H9 (cell line): ENCODE measurements around the gene TMLHE. TPM values are rescaled to one million over a fixed set of nuclear protein-coding genes. Genes with fewer than 3 reads are reported as not detected.

Experiments
- DNase-seq: peaks from one replicate; pipeline ENCODE4 v3.0.0-alpha.2; 2017
- H2AFZ ChIP-seq: one replicate; pipeline ENCODE4 v1.6.1; 2013; ENCODE audit warnings: mild to moderate bottlenecking, low read length, control low read depth, moderate library complexity
- H2AK5ac ChIP-seq: 2 replicates; pipeline ENCODE4 v1.6.1; 2013; ENCODE audit warnings: low read length, control low read depth, mixed read lengths; ENCODE audit not compliant: insufficient read length
- H2BK120ac ChIP-seq: one replicate; pipeline ENCODE4 v1.6.1; 2013; ENCODE audit warnings: low read depth, mild to moderate bottlenecking, low read length, control low read depth, inconsistent platforms; ENCODE audit not compliant: poor library complexity, severe bottlenecking
- H2BK12ac ChIP-seq: 2 replicates; pipeline ENCODE4 v1.6.1; 2013; ENCODE audit warnings: low read length, control low read depth, mixed read lengths, low read depth; ENCODE audit not compliant: insufficient read length
- H2BK15ac ChIP-seq: 2 replicates; pipeline ENCODE4 v1.6.1; 2013; ENCODE audit warnings: low read depth, low read length, control low read depth
- H2BK20ac ChIP-seq: one replicate; pipeline ENCODE4 v1.6.1; 2013; ENCODE audit warnings: low read depth, mild to moderate bottlenecking, low read length, control low read depth, inconsistent platforms; ENCODE audit not compliant: poor library complexity, severe bottlenecking
- H2BK5ac ChIP-seq: 2 replicates; pipeline ENCODE4 v1.6.1; 2013; ENCODE audit warnings: low read length, control low read depth, mixed read lengths; ENCODE audit not compliant: insufficient read length
- H3K14ac ChIP-seq: 2 replicates; pipeline ENCODE4 v1.6.1; 2013; ENCODE audit warnings: low read length, control low read depth; ENCODE audit not compliant: insufficient read depth
- H3K18ac ChIP-seq: 2 replicates; pipeline ENCODE4 v1.6.1; 2013; ENCODE audit warnings: low read depth, mild to moderate bottlenecking, mixed read lengths, low read length, control low read depth; ENCODE audit not compliant: insufficient read length
- H3K23ac ChIP-seq: 2 replicates; pipeline ENCODE4 v1.6.1; 2013; ENCODE audit warnings: low read length, control low read depth, mixed read lengths, low read depth; ENCODE audit not compliant: insufficient read length
- H3K23me2 ChIP-seq: 2 replicates; pipeline ENCODE4 v1.6.1; 2013; ENCODE audit warnings: low read depth, mild to moderate bottlenecking, mixed read lengths, low read length, control low read depth; ENCODE audit not compliant: insufficient read length, poor library complexity, severe bottlenecking
- H3K27ac ChIP-seq: 2 replicates; pipeline ENCODE4 v1.5.1; 2013; ENCODE audit warnings: low read length, control low read depth, mixed read lengths, low read depth; ENCODE audit not compliant: insufficient read length
- H3K27me3 ChIP-seq: 2 replicates; pipeline ENCODE4 v1.6.1; 2013; ENCODE audit warnings: low read length, control low read depth, inconsistent platforms; ENCODE audit not compliant: insufficient read depth
- H3K4ac ChIP-seq: 2 replicates; pipeline ENCODE4 v1.6.1; 2013; ENCODE audit warnings: low read depth, mild to moderate bottlenecking, control low read depth, inconsistent platforms, low read length, moderate library complexity
- H3K4me1 ChIP-seq: 2 replicates; pipeline ENCODE4 v1.6.1; 2013; ENCODE audit warnings: low read length, control low read depth, inconsistent platforms; ENCODE audit not compliant: insufficient read depth
- H3K4me2 ChIP-seq: 2 replicates; pipeline ENCODE4 v1.6.1; 2013; ENCODE audit warnings: low read length, control low read depth, mixed read lengths; ENCODE audit not compliant: insufficient read length, insufficient read depth
- H3K56ac ChIP-seq: 2 replicates; pipeline ENCODE4 v1.6.1; 2013; ENCODE audit warnings: low read depth, mild to moderate bottlenecking, mixed read lengths, low read length, control low read depth; ENCODE audit not compliant: insufficient read length
- H3K79me1 ChIP-seq: 2 replicates; pipeline ENCODE4 v1.6.1; 2013; ENCODE audit warnings: low read depth, mild to moderate bottlenecking, moderate library complexity, low read length, control low read depth, inconsistent platforms; ENCODE audit not compliant: insufficient read depth, poor library complexity, severe bottlenecking
- H3K79me2 ChIP-seq: 2 replicates; pipeline ENCODE4 v1.6.1; 2013; ENCODE audit warnings: low read length, control low read depth, inconsistent platforms; ENCODE audit not compliant: insufficient read depth
- H3K9ac ChIP-seq: 2 replicates; pipeline ENCODE4 v1.6.1; 2013; ENCODE audit warnings: low read length, control low read depth, mixed read lengths; ENCODE audit not compliant: insufficient read length; ENCODE audit errors: extremely low read depth
- H3K9me3 ChIP-seq: one replicate; pipeline ENCODE4 v1.6.1; 2013; ENCODE audit warnings: low read depth, low read length, inconsistent platforms; ENCODE audit not compliant: control insufficient read depth
- H3T11ph ChIP-seq: one replicate; pipeline ENCODE4 v1.6.1; 2013; ENCODE audit warnings: mild to moderate bottlenecking, low read length, control low read depth, inconsistent platforms
- H4K20me1 ChIP-seq: one replicate; pipeline ENCODE4 v1.6.1; 2013; ENCODE audit not compliant: control insufficient read depth, insufficient read length, insufficient read depth
- H4K5ac ChIP-seq: 2 replicates; pipeline ENCODE4 v1.6.1; 2013; ENCODE audit warnings: low read depth, mild to moderate bottlenecking, mixed read lengths, low read length, control low read depth; ENCODE audit not compliant: insufficient read length
- H4K8ac ChIP-seq: replicated peaks from 2 replicates; pipeline ENCODE4 v1.6.1; 2013; ENCODE audit warnings: low read length, control low read depth, mixed read lengths, low read depth; ENCODE audit not compliant: insufficient read length
- H4K91ac ChIP-seq: 2 replicates; pipeline ENCODE4 v1.6.1; 2013; ENCODE audit warnings: low read depth, mild to moderate bottlenecking, moderate library complexity, mixed read lengths, low read length, control low read depth; ENCODE audit not compliant: insufficient read length
- H3K27ac Mint-ChIP-seq, 3 experiments: 2 replicates in 2 of 3; 3 replicates in 1 of 3; pipeline ENCODE4 v1.8.0; 2020 to 2021; ENCODE audit warnings: mixed read lengths in 3 of 3, mild to moderate bottlenecking in 1 of 3, moderate library complexity in 1 of 3
- H3K27me3 Mint-ChIP-seq: 2 replicates; pipeline ENCODE4 v1.8.0; 2021; ENCODE audit warnings: low read depth, mild to moderate bottlenecking, moderate library complexity, mixed read lengths
- H3K36me3 Mint-ChIP-seq, 3 experiments: 2 replicates in 2 of 3; 3 replicates in 1 of 3; pipeline ENCODE4 v1.8.0; 2020 to 2021; ENCODE audit warnings: low read depth in 3 of 3, mixed read lengths in 3 of 3; ENCODE audit not compliant: insufficient read depth in 1 of 3
- H3K4me1 Mint-ChIP-seq, 2 experiments: 2 replicates each; pipeline ENCODE4 v1.8.0; 2020; ENCODE audit warnings: mixed read lengths in 2 of 2
- H3K4me3 Mint-ChIP-seq, 2 experiments: 2 replicates in 1 of 2; 3 replicates in 1 of 2; pipeline ENCODE4 v1.8.0; 2020 to 2021; ENCODE audit warnings: mild to moderate bottlenecking in 2 of 2, mixed read lengths in 2 of 2, moderate library complexity in 1 of 2
- H3K9me3 Mint-ChIP-seq, 2 experiments: 2 replicates in 1 of 2; 3 replicates in 1 of 2; pipeline ENCODE4 v1.8.0; 2020; ENCODE audit warnings: mild to moderate bottlenecking in 2 of 2, mixed read lengths in 2 of 2, moderate library complexity in 1 of 2
- CTCF ChIP-seq: fragments of 200-600 bp; sonication (generic); conservative IDR thresholded peaks from 3 replicates; pipeline ENCODE4 v1.8.0; 2021; ENCODE audit warnings: antibody characterized with exemption, mild to moderate bottlenecking
- WGBS: extraction: QIAGEN DNeasy Blood & Tissue Kit; methylation state at CpG from one replicate; pipeline ENCODE4 v1.1.7; 2013; ENCODE audit warnings: missing lambda C conversion rate, low lambda C conversion rate, mixed read lengths; ENCODE audit not compliant: insufficient read length; ENCODE audit errors: extremely low coverage; 5-methylcytosine and 5-hydroxymethylcytosine counted together
- total RNA-seq: library from RNA; stranded (reverse); gene quantifications from 2 replicates; pipeline ENCODE4 v1.2.1, GENCODE V29; 2021

TMLHE gene
- total RNA-seq, 1 experiment from 2014 or later: 14.2 TPM

GRCh38 chrX:155662282-155662681, 49.5 kb upstream of the TMLHE start:
- Histone ChIP-seq H2BK15ac (no peak overlapping the region), H3K4ac (no peak overlapping the region), H3K27ac (no peak overlapping the region), H4K5ac (no peak overlapping the region), H3K27me3 (no peaks in the 10 kb centered on the region), H3K4me2 (no peak overlapping the region), H3K18ac (no peak overlapping the region), H2AFZ (no peak overlapping the region), H3K14ac (no peak overlapping the region), H3K79me2 (no peaks in the 10 kb centered on the region), H2BK12ac (no peak overlapping the region), H3K23me2 (no peaks in the 10 kb centered on the region), H3T11ph (no peak overlapping the region), H2BK20ac (no peak overlapping the region), H2BK5ac (no peak overlapping the region), H3K23ac (no peak overlapping the region), H3K9ac (no peak overlapping the region), H3K56ac (no peak overlapping the region), H4K91ac (no peak overlapping the region), H3K79me1 (no peaks in the 10 kb centered on the region), H4K8ac (no peak overlapping the region), H2BK120ac (no peak overlapping the region), H3K9me3 (peaks cover 3% of the 10 kb centered on the region), H3K4me1 (no peaks in the 10 kb centered on the region), H2AK5ac (no peak overlapping the region), H4K20me1 (no peaks in the 10 kb centered on the region)
- Mint-ChIP-seq H3K27me3 (peaks cover 1% of the 10 kb centered on the region; the same call in 1 of the 2 replicates), H3K4me1 (peaks cover 0 to 2% of the 10 kb centered on the region in 2 experiments; a peak in 1 of 4 replicates), H3K27ac (no peak overlapping the region), H3K4me3 (no peak overlapping the region), H3K36me3 (peaks cover 0 to 6% (median 0%) of the 10 kb centered on the region in 3 experiments; a peak in 1 of 7 replicates), H3K9me3 (peaks cover 61 to 85% of the 10 kb centered on the region in 2 experiments)
- WGBS: no CpG with 5 or more reads among the region's 2 CpGs
- DNase-seq: no peak
- TF ChIP-seq CTCF: peak; percentile 58
